Astrocyte (in vitro differentiated cells and primary cell): ENCODE results near the gene EDIL3.

Experiments
- CTCF ChIP-seq: IDR thresholded peaks from 2 replicates; pipeline ENCODE4 v1.5.1; 2011; ENCODE audit warnings: low read depth, mild to moderate bottlenecking, inconsistent platforms, low read length, moderate library complexity; ENCODE audit not compliant: insufficient read depth
- EZH2 ChIP-seq: IDR thresholded peaks from 2 replicates; pipeline ENCODE4 v1.6.1; 2012; ENCODE audit warnings: mild to moderate bottlenecking, low read length, inconsistent platforms; ENCODE audit not compliant: insufficient read depth

DNA sequence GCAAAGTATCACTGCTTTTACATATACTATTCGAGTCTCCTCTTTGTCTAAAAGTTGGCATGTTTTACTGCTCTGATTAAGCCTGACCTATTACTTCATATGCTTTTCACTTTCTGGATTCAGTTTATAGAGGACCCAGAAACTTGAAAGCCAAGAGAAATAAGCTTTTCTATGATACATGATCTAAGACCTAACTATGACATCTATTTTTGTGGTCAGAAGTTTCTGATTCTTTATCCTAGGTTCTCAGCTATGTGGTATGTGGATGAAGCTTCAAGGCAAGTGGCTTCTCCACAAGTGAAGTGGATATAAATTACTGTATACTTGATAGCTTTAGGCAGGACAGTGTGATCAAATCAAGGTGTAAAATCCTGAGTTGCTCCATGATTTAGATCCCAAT lies 6.3 kb downstream of the EDIL3 start:
- TF ChIP-seq CTCF (no peak), EZH2 (no peak)
